Stimulated activated CD8-positive, alpha-beta memory T cell treated with anti-CD3 and anti-CD28 coated beads, Interleukin-15, amount 100 ng/mL, for 24 hours (primary cell): ENCODE data around the gene MCMBP.
"Not testable (repeated sequence)": the region's sequence is repeated elsewhere in the genome, so short reads cannot be mapped to it uniquely, and the experiment has no call there.

ENCODE experiments used
- DNase-seq: peaks from one replicate; pipeline ENCODE4 v3.0.0-alpha.2; 2020; ENCODE audit warnings: low read depth

Gene MCMBP, protein sequence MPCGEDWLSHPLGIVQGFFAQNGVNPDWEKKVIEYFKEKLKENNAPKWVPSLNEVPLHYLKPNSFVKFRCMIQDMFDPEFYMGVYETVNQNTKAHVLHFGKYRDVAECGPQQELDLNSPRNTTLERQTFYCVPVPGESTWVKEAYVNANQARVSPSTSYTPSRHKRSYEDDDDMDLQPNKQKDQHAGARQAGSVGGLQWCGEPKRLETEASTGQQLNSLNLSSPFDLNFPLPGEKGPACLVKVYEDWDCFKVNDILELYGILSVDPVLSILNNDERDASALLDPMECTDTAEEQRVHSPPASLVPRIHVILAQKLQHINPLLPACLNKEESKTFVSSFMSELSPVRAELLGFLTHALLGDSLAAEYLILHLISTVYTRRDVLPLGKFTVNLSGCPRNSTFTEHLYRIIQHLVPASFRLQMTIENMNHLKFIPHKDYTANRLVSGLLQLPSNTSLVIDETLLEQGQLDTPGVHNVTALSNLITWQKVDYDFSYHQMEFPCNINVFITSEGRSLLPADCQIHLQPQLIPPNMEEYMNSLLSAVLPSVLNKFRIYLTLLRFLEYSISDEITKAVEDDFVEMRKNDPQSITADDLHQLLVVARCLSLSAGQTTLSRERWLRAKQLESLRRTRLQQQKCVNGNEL

DNA sequence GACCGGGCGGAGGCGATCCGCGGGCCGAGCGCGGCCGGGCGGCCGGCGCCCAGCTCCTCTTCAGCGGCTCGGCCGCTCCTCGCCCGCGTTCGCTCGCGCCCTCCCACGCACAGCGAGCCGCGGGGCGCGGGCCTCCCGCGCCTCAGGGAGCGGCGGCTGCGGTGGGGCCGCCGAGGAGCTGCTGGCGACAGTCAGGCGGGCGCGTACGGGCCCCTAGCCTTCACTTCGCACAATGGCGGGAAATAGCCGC, at the start of gene MCMBP:
MCMBP (minus strand) TSS at position 234 of the 250 bp plus-strand sequence. CDS start 259 bp downstream, outside the sequence.
- DNase-seq, result no peak

DNA sequence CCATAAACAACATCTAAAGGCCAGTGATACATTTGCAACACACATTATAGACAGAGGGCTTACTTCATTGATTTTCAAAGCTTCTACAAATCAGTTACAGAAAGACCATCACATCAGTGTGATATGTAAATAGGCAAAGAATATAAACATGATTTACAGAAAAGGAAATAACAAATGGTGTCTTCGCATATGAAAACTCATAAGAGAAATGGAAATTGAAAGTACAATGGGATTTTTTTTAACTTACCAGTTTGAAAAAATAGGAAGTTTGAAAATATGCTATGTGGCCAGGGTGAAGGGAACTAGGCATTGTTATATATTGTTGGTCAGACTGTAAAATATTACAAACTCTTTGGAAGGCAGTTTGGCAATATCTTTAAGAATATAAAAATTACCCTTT, 47.2 kb upstream of the MCMBP start:
- DNase-seq, result no peak

DNA sequence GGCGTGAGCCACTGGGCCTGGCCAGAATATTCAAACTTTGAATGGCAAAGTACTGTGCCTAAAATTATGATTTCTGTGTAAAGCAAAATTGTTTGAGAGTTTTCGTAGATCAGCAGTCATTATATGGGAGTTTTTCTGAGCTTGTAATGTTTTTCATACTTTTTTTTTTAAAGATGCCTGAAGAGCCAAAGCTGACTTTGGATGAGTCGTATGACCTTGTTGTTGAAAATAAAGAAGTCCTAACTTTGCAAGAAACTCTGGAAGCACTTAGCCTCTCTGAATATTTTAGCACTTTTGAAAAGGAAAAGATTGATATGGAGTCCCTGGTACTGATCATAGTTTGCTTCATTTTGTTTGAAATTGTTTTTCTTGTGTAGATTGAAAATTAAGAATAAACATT, 46.6 kb upstream of the MCMBP start:
- DNase-seq, result no peak

DNA sequence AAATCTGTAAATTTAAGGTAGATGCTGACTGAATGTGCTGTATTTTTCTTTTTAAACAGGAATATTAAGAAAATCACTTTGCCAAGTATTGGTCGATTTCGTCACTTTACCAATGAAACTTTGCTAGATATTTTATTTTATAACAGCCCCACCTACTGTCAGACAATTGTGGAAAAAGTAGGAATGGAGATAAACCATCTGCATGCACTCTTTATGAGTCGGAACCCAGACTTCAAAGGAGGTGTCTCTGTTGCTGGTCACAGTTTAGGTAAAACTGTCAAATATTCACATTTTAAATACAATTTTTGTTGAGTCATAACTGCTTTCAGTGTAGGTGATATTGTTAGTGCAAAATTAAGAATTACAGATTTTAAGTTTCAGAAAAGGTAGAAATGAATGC, 45.1 kb upstream of the MCMBP start:
- no peak for DNase-seq

DNA sequence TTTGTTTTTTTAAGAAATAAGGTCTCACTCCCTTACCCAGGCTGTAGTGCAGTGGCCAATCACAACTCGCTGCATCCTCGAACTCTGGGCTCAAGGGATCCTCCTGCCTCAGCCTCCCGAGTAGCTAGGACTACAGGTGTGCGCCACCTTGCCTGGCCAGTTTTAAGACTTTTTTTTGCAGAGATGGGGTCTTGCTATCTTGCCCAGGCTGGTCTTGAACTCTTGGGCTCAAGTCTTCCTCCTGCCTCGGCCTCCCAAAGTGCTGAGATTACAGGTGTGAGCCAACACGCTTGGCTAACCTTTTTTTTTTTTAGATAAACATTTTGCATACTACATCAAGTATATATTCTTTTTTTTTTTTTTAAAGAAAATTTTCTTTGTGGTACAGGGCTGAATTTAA, 38.0 kb upstream of the MCMBP start:
- DNase-seq, result no peak

DNA sequence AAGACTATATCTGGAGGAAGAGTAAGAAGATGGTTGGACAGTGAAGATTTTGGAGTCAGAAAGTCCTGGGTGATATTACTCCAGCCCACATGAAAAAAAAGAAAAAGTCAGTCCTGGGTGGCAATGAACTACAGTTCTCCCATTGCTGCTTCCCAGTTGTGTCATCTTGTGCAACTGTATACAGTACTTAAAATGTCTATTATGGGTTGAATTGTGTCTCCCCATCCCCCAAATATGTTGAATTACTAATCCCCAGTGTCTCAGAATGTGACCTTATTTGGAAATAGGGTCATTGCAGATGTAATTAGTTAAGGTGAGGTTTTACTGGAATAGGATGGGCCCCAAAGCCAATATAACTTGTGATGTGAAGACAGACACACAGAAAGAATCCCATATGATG, 35.5 kb upstream of the MCMBP start:
- no peak for DNase-seq

DNA sequence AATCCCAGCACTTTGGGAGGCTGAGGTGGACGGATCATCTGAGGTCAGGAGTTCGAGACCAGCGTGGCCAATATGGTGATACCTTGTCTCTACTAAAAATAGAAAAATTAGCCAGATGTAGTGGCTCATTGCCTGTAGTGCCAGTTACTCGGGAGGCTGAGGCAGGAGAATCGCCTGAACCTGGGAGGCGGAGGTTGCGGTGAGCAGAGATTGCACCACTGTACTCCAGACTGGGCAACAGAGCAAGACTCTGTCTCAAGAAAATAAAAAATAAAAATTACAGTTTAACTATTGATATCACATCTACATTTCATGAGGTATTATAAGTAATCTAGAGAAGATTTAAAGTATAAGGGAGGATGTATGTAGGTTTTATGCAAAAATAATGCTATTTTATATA, 35.1 kb upstream of the MCMBP start:
- DNase-seq, result not testable (repeated sequence)

DNA sequence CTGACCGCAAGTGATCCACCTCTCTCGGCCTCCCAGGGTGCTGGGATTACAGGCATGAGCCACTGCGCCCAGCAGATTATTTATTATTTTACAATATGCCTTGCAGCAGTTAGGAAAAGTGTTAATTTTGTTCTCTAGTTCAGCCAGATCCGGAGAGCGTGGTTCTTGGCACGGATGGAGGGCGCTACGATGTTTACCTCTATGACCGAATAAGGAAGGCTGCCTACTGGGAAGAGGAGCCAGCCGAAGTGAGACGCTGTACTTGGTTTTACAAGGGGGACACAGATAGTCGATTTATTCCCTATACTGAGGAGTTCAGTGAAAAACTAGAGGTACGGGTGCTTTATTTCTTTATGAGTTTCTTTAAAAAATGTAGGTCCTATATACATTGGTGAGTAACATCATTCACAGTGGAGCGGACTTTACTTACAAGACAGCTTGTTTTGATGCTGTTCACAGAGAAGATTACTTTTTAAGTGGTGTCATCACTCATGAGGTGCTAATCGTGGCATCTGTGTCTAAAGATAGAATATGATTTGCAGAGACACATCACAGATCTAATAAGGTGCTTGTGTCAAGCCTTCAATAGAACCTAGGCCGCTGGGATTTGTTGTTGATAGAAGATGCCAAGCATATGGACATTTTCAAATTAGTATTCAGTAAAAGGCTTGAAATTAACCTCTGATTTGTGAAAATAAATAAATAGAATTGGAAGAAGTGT, 31.5 kb upstream of the MCMBP start:
- no peak for DNase-seq

DNA sequence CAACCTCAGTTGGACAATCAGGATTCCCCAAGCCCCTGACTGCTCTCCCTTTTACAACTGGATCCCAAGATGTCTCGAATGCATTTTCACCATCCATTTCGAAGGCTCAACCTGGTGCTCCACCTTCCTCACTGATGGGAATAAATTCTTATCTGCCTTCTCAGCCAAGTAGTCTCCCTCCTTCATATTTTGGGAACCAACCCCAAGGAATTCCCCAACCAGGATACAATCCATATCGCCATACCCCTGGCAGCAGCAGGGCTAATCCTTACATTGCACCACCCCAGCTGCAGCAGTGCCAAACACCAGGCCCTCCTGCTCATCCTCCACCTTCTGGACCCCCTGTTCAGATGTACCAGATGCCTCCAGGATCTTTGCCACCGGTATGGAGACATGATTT, 25.9 kb upstream of the MCMBP start:
- DNase-seq, result no peak

DNA sequence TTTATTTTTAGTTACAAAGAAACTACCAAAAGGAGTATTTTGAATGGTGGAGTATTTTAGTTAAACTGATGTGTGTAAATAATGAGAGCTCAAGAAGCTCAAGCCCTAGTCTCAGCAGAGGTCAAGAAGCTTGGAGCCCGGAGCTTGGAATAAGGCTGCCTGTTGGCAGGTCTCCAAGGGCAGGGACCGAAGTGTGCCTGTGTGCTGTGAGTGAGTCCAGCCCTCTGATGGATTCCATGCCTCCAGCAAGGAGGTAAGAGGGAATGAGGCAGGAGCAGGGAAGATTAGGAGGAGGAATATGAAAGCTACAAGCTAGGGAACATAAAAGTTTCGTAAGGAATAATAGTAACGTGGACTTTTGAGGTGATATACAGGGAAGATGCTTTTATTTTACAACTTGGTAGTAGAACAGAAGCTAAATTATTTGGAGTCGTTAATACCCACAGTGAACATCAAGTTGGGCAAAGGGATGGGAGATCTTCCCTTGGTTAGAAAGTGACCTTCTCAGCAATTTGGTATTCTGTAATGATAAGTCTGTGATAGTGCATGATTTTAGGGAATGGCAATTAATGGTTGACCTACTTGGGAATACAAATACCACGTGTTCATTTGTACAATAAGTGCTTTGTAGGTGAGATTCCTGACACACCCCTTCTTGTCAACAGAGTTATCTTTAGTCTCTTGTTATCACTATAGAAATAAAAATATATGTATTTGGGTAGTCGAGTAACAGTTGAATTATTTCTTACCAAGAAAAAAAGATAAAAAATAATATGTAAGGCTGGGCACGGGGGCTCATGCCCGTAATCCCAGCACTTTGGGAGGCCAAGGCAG, 24.5 kb upstream of the MCMBP start:
- no peak for DNase-seq

DNA sequence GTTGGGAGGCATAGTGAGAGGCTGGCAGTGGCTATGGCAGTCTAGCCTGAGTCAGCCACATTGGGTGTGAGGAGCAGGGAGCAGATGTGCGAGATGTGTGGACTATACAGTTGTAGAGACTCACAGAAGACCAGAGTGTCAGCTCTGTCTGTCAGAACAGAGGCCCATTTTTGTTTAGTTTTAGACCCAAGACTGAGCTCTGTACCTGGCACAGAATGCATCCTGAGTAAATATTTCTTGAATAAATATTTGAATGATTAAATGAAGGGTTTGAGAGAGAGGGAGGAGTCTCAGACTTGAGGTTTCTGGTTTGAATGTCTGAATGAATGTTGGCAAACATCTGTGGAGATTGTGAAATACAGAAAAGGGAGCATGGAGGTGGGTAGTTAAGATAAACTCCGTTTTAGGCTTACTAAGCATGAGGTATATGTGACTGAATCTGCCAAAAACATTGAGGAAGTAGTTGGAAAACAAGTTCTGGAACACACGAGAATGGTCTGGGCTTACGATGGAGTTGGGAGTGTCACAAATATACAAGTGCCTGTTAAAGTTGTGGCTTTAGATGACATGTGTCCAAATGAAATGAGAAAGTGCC, 23.5 kb upstream of the MCMBP start:
- no peak for DNase-seq

DNA sequence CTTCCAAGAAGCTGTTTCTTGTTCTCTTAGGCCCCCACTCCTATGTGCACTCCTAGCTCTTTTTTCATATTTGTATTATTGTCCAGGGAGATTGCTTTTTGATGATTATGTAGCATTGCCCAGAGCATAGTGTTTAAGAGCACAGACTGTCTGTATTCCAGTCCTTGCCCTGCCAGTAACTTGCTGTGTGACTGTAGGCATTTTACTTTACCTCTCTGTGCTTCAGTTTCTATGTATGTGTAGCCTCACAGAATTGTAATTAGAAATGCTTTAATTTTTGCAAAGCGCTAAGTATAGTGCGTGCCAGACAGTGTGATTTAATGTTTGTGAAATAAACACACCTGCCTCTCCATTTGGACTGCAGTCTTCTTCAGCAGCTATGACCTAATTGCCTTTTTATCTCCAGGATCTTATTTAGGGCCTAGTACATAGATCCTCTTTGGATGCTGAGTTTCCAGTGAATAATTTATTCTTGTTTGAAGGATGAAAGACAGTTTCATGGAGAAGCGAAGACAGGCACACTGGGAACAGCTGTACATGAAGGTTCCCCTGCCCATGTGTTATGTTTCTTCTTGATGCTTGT, 21.3 kb upstream of the MCMBP start:
- DNase-seq, result no peak

DNA sequence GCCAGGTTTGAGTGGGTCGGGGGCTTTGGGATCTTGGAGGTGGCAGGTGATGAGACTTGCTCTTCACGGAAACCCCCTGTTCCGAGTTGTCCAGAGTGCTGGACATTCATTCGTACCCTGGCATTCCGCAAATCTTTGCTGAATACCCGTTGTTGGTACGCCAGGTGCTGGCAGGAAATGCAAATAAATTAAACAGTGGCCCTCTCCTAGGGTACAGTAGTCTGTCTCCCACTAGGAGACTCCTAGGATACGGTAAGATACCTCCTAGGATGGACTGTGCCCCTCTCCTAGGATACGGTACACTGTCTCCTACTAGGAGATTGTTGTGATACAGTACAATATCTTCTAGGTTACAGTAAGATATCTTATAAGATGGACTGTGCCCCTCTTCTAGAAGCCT, 20.4 kb upstream of the MCMBP start:
- DNase-seq, result no peak

DNA sequence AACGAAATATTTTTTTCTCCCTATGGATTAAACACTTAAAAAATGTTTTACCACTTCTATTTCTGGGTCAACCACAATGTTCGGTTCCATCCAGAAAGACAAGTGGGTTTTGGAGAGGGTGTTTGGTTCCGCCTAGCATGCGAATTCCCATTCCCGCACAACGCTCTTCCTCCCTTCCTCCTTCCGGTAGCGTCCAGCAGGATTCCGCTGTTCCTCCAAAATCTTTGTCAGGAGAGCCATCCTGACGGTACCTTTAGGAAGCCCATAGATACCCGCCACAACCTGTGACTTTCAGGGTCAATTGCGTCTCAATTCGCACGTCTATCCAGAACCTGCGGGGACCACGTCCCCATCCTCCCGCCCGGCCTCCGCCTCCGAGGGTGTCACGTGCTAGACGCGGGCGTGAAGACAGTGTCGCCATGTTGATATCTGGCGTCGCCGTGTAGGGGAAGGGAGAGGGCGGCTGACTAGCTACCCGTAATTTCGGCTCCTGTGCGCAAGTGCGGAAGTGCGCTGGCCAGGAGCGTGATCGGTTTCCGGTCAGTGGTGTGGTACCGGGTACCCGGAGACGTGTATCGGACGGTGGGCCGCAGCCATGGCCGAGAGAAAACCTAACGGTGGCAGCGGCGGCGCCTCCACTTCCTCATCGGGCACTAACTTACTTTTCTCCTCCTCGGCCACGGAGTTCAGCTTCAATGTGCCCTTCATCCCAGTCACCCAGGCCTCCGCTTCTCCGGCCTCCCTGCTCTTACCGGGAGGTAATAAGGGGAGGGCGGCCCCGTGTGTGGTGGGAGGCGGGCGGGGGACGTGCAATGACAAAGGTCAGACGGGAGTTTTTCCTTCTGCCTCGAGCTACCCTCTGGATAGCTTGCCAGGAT, 19.8 kb upstream of the MCMBP start, which contains the start of gene SEC23IP:
SEC23IP (plus strand) TSS at position 543 of the 878 bp plus-strand sequence; CDS start at position 596, 53 bp downstream.
- DNase-seq, result peak; percentile 76

DNA sequence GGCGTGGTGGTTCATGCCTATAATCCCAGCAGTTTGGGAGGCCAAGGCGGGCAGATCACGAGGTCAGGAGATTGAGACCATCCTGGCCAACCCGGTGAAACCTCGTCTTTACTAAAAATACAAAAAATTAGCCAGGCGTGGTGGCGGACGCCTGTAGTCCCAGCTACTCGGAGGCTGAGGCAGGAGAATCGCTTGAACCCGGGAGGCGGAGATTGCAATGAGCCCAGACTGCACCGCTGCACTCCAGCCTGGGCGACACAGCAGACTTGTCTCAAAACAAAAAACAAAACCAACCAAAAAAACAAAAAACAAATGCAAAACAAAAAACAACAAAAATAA, 19.2 kb upstream of the MCMBP start:
- DNase-seq, result not testable (repeated sequence)

DNA sequence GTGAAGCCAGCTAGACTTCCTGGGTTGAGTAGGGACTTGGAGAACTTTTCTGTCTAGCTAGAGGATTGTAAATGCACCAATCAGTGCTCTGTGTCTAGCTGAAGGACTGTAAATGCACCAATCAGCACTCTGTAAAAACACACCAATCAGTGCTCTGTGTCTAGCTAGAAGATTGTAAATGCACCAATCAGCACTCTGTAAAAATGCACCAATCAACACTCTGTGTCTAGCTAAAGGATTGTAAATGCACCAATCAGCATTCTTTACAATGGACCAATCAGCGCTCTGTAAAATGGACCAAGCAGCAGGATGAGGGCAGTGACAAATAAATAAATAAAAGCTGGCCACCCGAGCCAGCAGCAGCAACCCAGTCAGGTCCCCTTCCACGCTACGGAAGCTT, 17.7 kb upstream of the MCMBP start:
- not testable (repeated sequence) for DNase-seq

DNA sequence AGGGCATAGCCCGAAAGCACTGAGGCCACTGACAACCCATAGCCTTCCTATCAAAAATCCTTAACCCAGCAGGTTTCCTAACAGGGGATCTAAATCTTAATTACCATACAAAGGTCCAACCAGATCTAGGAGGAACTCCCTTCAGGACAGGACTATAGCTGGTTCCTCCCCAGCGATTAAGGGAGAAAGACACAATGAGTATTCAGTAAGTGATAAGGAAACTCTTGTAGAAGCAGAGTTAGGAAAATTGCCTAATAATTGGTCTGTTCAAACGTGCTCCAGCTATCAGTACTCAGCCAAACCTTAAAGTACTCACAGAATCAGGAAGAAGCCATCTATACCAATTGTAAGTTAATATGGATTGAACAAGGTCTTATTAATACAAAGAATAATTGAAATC, 16.6 kb upstream of the MCMBP start:
- DNase-seq, result not testable (repeated sequence)

DNA sequence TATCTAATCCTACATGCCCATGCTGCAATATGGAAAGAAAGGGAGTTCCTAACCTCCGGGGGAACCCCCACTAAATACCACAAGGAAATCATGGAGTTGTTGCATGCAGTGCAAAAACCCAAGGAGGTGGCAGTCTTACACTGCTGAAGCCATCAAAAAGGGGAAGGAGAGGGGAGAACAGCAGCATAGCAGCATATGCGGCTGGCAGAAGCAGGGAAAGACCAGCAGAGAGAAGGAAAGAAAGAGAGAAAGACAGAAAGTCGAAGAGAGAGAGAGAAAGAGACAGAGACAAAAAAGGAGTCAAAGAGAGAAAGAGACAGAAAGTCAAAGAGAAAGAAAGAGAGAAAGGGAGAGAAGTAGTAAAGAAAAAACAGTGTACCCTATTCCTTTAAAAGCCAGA, 16.1 kb upstream of the MCMBP start:
- not testable (repeated sequence) for DNase-seq

DNA sequence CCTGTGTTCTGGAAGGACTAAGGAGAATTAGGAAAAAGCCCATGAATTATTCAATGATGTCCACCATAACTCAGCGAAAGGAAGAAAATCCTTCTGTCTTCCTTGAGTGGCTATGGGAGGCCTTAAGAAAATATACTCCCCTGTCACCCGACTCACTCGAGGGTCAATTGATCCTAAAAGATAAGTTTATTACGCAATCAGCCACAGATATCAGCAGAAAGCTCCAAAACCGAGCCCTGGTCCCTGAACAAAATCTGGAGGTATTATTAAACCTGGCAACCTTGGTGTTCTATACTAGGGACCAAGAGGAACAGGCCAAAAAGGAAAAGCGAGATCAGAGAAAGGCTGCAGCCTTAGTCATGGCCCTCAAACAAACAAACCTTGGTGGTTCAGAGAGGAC, 13.4 kb upstream of the MCMBP start:
- not testable (repeated sequence) for DNase-seq

DNA sequence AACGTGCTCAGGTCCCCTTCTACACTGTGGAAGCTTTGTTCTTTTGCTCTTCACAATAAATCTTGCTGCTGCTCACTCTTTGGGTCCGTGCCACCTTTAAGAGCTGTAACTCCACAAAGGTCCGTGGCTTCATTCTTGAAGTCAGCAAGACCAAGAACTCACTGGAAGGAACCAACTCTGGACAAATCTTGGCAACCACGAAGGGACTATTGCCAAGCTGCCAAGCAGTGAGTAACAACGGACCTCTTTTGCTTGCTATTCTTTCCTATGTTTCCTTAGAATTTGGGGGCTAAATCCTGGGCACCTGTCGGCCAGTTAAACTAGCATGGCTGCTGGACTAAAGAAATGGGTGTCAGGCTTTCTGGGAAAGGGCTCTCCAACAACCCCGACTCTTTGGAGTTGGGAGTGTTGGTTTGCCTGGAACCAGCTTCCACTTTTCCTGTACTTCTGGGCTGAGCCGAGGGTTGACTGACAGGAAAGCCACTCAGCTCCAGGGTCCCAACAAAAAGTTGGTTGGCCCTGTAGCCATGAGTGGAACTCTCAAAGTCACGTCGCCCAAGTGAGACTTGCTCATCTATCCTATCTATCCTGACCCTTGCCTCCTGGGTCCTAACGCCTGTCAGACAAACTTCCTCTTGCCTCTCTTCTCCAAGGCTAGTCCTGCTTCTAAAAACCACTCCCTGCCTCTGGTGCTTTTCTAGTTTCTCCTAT, 11.4 kb upstream of the MCMBP start:
- not testable (repeated sequence) for DNase-seq
